ENCODE measurements around the gene GORAB. TPM values are rescaled to one million over a fixed set of nuclear protein-coding genes. Genes with fewer than 3 reads are reported as not detected.

GORAB gene
- total and polyA plus RNA-seq, 8 donors = 3.5 to 148 (median 6.5) TPM

DNA sequence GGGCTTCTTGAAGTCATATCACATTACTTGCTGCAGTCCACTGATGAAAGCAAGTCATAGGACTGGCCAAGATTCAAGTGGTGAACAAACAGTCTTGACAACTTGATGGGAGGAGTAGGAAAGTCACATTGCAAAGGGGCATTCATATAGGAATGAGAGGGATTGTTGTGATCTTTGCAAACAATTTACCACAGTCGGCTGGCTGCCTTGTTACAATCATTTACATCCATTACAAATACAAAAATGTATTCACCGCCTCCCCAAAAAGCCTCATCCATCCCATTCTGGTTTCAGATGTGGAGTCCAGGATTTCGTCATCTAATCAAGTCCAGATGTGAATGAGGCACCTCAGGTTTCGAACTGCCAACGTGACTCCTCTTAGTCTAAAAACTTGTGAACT is 26.8 kb downstream of the GORAB start:
- peaks cover 4 to 12% (median 11%) of the 10 kb centered on the region in 4 donors for H3K36me3 ChIP-seq
- peaks cover 0 to 11% (median 5%) of the 10 kb centered on the region in 4 donors for H3K4me1 ChIP-seq
- DNase-seq = no peak
- TF ChIP-seq POLR2A (IDR thresholded peaks at IDR 0.05) = no peak
- TF ChIP-seq, protein P1, sequence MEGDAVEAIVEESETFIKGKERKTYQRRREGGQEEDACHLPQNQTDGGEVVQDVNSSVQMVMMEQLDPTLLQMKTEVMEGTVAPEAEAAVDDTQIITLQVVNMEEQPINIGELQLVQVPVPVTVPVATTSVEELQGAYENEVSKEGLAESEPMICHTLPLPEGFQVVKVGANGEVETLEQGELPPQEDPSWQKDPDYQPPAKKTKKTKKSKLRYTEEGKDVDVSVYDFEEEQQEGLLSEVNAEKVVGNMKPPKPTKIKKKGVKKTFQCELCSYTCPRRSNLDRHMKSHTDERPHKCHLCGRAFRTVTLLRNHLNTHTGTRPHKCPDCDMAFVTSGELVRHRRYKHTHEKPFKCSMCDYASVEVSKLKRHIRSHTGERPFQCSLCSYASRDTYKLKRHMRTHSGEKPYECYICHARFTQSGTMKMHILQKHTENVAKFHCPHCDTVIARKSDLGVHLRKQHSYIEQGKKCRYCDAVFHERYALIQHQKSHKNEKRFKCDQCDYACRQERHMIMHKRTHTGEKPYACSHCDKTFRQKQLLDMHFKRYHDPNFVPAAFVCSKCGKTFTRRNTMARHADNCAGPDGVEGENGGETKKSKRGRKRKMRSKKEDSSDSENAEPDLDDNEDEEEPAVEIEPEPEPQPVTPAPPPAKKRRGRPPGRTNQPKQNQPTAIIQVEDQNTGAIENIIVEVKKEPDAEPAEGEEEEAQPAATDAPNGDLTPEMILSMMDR (IDR thresholded peaks at IDR 0.05) = no peak
- TF ChIP-seq POLR2AphosphoS5 (IDR thresholded peaks at IDR 0.05) = no peak
- no peak for TF ChIP-seq EP300 (IDR thresholded peaks at IDR 0.05)
- WGBS, 5 donors = 91 to 93% (median 93%) methylated on average over 5 of the region's 5 CpGs
- intact Hi-C loops (cut with DNase I; ENCODE audit: low total_unique reads) = no loop called here
- H3K27me3 ChIP-seq = no peaks in the 10 kb centered on the region
- peaks cover 0 to 13% (median 9%) of the 10 kb centered on the region in 4 donors for H3K9me3 ChIP-seq
- H3K4me3 ChIP-seq = no peak overlapping the region
- no peak overlapping the region for H3K27ac ChIP-seq

DNA sequence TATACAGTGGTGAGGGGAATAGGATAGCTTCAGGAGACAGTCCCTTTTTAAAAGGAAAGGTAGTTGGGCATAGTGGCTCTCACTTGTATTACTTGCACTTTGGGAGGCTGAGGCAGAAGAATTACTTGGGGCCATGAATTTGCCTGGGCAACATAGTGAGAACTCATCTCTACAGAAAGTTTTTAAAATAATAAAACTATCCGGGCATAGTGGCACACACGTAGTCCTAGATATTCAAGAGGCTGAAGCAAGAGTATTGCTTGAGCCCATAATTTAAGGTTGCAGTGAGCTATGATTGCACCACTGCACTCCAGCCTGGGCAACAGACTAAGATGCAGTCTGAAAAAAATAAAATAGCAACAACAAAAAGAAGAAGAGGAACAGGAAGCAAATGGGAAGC is 27.2 kb downstream of the GORAB start:
- Histone ChIP-seq H3K9me3 (peaks cover 0 to 13% (median 9%) of the 10 kb centered on the region in 4 donors), H3K4me1 (peaks cover 0 to 11% (median 5%) of the 10 kb centered on the region in 4 donors), H3K27me3 (no peaks in the 10 kb centered on the region), H3K4me3 (no peak overlapping the region), H3K36me3 (peaks cover 2 to 8% (median 7%) of the 10 kb centered on the region in 4 donors), H3K27ac (no peak overlapping the region)
- 87 to 94% (median 93%) methylated on average over 2 of the region's 2 CpGs for WGBS, 5 donors
- TF ChIP-seq POLR2AphosphoS5 (IDR thresholded peaks at IDR 0.05) (no peak), EP300 (IDR thresholded peaks at IDR 0.05) (no peak), POLR2A (IDR thresholded peaks at IDR 0.05) (no peak)
- TF ChIP-seq, protein P1 (IDR thresholded peaks at IDR 0.05) = no peak
- DNase-seq = no peak
- intact Hi-C loops (cut with DNase I; ENCODE audit: low total_unique reads) = no loop called here

DNA sequence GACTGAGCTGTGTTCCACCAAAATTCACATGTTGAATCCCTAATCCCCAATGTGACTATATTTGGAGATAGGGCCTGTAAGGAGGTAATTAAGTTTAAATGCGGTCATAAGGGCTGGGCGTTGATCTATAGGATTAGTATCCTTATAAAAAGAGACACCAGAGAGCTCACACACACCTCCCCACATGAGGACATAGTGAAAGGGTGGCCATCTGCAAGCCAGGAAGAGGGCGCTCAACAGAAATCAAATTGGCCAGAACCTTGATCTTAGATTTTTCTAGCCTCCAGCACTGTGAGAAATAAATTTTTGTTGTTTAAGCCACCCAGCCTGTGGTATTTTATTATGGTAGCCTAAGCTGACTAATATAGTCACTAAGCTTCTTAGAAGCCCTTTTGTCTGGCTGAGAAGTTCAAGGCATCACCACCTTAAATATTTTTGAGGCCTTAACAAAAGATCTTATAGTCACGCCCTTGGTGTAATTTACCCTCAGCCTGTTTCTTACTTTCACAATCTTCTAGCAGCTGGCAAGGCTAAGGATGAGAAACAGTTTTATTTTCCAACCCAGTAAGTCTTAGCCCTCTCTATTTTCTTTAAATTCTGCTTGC is 28.8 kb downstream of the GORAB start:
- WGBS, 5 donors = 65 to 92% (median 87%) methylated on average over 4 of the region's 4 CpGs
- no peaks in the 10 kb centered on the region for H3K27me3 ChIP-seq
- no peak for DNase-seq
- H3K9me3 ChIP-seq = peaks cover 0 to 13% (median 9%) of the 10 kb centered on the region in 4 donors
- TF ChIP-seq POLR2A (IDR thresholded peaks at IDR 0.05) = no peak
- TF ChIP-seq EP300 (IDR thresholded peaks at IDR 0.05) = no peak
- TF ChIP-seq POLR2AphosphoS5 (IDR thresholded peaks at IDR 0.05) = no peak
- TF ChIP-seq, protein P1 (IDR thresholded peaks at IDR 0.05) = no peak
- no peak overlapping the region for H3K27ac ChIP-seq
- H3K4me1 ChIP-seq = peaks cover 0 to 11% (median 5%) of the 10 kb centered on the region in 4 donors
- no peak overlapping the region for H3K4me3 ChIP-seq
- no peaks in the 10 kb centered on the region for H3K36me3 ChIP-seq
- intact Hi-C loops (cut with DNase I; ENCODE audit: low total_unique reads) = no loop called here

DNA sequence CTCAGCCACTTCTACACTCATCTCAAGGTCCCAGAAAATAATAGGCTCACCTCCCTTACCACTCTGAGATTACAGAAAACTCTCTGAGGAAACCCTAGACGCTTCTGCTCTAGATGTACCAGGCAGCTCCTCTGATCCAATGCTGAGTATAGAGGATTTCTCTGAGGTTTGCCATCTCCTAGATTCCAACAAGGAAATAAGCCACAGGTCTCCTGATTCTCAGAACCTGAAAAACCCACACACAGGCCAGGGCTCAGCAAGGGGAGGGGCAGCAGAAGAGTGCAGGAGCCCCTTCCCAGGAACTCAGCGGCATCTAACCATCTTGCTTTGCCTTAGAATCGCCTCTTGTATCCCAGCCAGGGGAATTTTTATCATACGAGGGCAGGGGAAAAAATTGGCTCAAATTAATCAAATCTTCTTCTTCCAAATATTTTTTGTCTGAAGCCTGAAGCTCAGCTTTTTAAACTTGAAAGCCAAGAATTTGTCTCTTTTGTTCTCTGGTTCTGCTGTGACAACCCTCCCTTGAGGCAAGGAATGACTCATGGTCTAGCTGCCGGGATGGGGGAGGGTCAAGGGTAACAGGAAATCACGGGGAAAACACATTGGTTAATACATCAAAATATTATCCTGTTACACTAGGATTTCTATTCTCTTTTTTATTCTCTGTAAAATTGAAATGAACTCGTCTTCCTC is 30.8 kb downstream of the GORAB start:
- WGBS, 5 donors = 30 to 39% (median 34%) methylated on average over 7 of the region's 7 CpGs
- Histone ChIP-seq H3K36me3 (no peaks in the 10 kb centered on the region), H3K27me3 (no peaks in the 10 kb centered on the region), H3K4me3 (no peak overlapping the region), H3K4me1 (peaks cover 0 to 11% (median 5%) of the 10 kb centered on the region in 4 donors), H3K9me3 (peaks cover 0 to 13% (median 9%) of the 10 kb centered on the region in 4 donors), H3K27ac (peak overlapping the region in 3 of 5 donors; percentile 49 to 64 (median 63))
- TF ChIP-seq POLR2AphosphoS5 (IDR thresholded peaks at IDR 0.05) (peak in 1 of 3 donors; percentile 55), POLR2A (IDR thresholded peaks at IDR 0.05) (no peak)
- peak in 1 of 2 donors; percentile 80 for DNase-seq
- intact Hi-C loops (cut with DNase I; ENCODE audit: low total_unique reads) = no loop called here
